Measurements from ENCODE around the gene RBM25.

DNA sequence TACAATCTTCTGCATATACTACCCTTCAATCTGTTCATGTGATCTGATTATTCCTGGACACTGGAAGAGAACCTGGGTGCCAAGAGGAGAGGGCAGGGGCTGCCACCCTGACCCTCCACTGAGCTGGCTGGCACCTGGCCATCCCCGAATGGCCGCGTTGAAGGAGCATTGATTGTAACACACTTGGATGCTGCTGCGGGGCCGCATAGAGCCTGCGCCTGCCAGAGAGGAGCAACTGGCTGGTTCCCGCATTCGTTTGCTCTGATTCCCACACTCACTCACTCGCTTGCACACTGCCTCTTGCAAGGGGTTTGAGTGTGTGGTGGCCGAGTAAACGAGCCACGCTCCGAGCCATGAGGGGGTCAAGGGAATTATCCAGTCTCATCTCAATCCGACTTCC lies 110.4 kb downstream of the RBM25 start:
- TF ChIP-seq, protein P1, sequence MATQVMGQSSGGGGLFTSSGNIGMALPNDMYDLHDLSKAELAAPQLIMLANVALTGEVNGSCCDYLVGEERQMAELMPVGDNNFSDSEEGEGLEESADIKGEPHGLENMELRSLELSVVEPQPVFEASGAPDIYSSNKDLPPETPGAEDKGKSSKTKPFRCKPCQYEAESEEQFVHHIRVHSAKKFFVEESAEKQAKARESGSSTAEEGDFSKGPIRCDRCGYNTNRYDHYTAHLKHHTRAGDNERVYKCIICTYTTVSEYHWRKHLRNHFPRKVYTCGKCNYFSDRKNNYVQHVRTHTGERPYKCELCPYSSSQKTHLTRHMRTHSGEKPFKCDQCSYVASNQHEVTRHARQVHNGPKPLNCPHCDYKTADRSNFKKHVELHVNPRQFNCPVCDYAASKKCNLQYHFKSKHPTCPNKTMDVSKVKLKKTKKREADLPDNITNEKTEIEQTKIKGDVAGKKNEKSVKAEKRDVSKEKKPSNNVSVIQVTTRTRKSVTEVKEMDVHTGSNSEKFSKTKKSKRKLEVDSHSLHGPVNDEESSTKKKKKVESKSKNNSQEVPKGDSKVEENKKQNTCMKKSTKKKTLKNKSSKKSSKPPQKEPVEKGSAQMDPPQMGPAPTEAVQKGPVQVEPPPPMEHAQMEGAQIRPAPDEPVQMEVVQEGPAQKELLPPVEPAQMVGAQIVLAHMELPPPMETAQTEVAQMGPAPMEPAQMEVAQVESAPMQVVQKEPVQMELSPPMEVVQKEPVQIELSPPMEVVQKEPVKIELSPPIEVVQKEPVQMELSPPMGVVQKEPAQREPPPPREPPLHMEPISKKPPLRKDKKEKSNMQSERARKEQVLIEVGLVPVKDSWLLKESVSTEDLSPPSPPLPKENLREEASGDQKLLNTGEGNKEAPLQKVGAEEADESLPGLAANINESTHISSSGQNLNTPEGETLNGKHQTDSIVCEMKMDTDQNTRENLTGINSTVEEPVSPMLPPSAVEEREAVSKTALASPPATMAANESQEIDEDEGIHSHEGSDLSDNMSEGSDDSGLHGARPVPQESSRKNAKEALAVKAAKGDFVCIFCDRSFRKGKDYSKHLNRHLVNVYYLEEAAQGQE (IDR thresholded peaks at IDR 0.05; ENCODE audit: insufficient read depth in 1 of 2, low read depth in 2 of 2, low read length in 1 of 2), result no peak
- TF ChIP-seq CTCF (IDR thresholded peaks at IDR 0.05), result no peak
- TF ChIP-seq POLR2AphosphoS5 (IDR thresholded peaks at IDR 0.05; ENCODE audit: low read depth, low read length), result no peak
- TF ChIP-seq SIN3A (IDR thresholded peaks at IDR 0.05; ENCODE audit: borderline replicate concordance, insufficient read depth, low read depth, low read length), result no peak
